NCI-H2227 (cell line): ENCODE measurements around the gene PTPRD.
A peak's percentile ranks its signal among the peaks of the same experiment; 100 is the strongest.

Experiments
- DNase-seq: peaks from one replicate; lab custom pipeline; 2025; ENCODE audit not compliant: unreplicated experiment; lab: John Stamatoyannopoulos, UW

Gene PTPRD

GRCh38 chr9:8572209-8572608 lies 2040.6 kb downstream of the PTPRD start:
- no peak for DNase-seq

GRCh38 chr9:8571643-8572042 lies 2041.2 kb downstream of the PTPRD start:
- peak; percentile 19 for DNase-seq

GRCh38 chr9:8570776-8571175 lies 2042.0 kb downstream of the PTPRD start:
- DNase-seq, result peak; percentile 90

GRCh38 chr9:8569823-8570222 lies 2043.0 kb downstream of the PTPRD start:
- DNase-seq, result no peak

GRCh38 chr9:8567963-8568579 lies 2044.7 kb downstream of the PTPRD start:
- no peak for DNase-seq

- no peak for DNase-seq
These were observed 2047.8 kb downstream of the PTPRD start for GRCh38 chr9:8564960-8565359.

GRCh38 chr9:8560560-8561525 lies 2052.0 kb downstream of the PTPRD start:
- no peak for DNase-seq

GRCh38 chr9:8558176-8558575 lies 2054.6 kb downstream of the PTPRD start:
- no peak for DNase-seq

- no peak for DNase-seq
These were observed 2056.9 kb downstream of the PTPRD start for GRCh38 chr9:8555762-8556500.

GRCh38 chr9:8553444-8553843 lies 2059.4 kb downstream of the PTPRD start:
- no peak for DNase-seq

GRCh38 chr9:8552732-8553131 lies 2060.1 kb downstream of the PTPRD start:
- DNase-seq, result no peak

GRCh38 chr9:8549214-8549613 lies 2063.6 kb downstream of the PTPRD start:
- DNase-seq, result no peak

GRCh38 chr9:8543219-8543618 lies 2069.6 kb downstream of the PTPRD start:
- DNase-seq, result no peak

- no peak for DNase-seq
These were observed 2070.3 kb downstream of the PTPRD start for GRCh38 chr9:8542537-8542936.

- no peak for DNase-seq
These were observed 2073.1 kb downstream of the PTPRD start for GRCh38 chr9:8539681-8540197.

- peak; percentile 22 for DNase-seq
These were observed 2076.0 kb downstream of the PTPRD start for GRCh38 chr9:8536845-8537244.

- DNase-seq, result no peak
These were observed 2078.0 kb downstream of the PTPRD start for GRCh38 chr9:8534828-8535227.

- no peak for DNase-seq
These were observed 2079.1 kb downstream of the PTPRD start for GRCh38 chr9:8533681-8534080.

- no peak for DNase-seq
These were observed 2080.9 kb downstream of the PTPRD start for GRCh38 chr9:8531826-8532415.

GRCh38 chr9:8521112-8521511 lies 2091.7 kb downstream of the PTPRD start:
- DNase-seq, result no peak

GRCh38 chr9:8515748-8516147 lies 2097.1 kb downstream of the PTPRD start:
- no peak for DNase-seq
